ENCODE results near the gene CCDC158.
"Not testable (repeated sequence)": the region's sequence is repeated elsewhere in the genome, so short reads cannot be mapped to it uniquely, and the experiment has no call there.

Gene CCDC158

GRCh38 chr4:76420762-76421581 lies at the start of gene CCDC158:
Gene CCDC158 (minus strand): TSS chr4:76421141. CDS start chr4:76403207, 17,934 bp downstream.
- DNase-seq (ENCODE audit: low spot score): peak; percentile 29

DNA sequence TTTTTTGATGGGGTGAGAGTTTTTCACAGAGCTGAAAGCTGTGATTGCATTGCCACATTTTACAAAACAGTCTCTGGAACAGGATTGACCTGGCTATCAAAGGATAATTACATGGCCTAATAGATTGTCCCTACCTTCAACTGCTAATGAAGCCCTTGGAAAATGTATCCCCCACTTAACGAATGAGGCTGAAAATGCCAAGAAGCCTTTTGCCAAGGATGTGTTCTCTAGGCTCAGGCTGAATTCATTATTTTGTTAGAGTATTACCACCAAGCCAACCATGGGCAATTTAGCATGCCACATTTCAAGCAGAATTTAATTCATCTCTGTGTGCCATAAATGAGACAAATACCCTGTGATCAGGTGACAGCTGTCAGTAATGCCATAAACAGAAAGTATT lies 49.6 kb upstream of the CCDC158 start:
- no peak for DNase-seq (ENCODE audit: low spot score)

DNA sequence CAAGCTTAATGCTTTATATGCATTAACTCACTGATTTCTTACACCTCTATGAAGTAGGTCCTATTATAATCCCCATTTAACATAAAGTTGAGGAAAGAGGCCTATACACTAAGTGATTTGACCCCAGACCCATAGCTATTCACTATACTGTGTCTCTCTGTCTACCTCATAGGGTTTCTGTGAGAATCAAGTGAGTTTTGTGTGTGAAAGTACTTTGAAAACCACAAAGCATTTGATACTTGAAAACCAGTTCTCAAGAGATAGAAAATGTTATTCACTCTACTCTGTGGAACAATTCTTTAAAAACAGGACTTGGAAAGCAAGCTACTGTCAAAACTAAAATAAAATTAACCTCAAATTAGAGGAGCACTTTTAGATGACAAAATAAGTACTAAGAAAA lies 49.1 kb upstream of the CCDC158 start:
- DNase-seq (ENCODE audit: low spot score): no peak

- DNase-seq (ENCODE audit: low spot score): no peak
These were observed 42.6 kb upstream of the CCDC158 start for GRCh38 chr4:76463568-76463967.

- DNase-seq (ENCODE audit: low spot score): no peak
These were observed 38.4 kb upstream of the CCDC158 start for GRCh38 chr4:76459291-76459723.

DNA sequence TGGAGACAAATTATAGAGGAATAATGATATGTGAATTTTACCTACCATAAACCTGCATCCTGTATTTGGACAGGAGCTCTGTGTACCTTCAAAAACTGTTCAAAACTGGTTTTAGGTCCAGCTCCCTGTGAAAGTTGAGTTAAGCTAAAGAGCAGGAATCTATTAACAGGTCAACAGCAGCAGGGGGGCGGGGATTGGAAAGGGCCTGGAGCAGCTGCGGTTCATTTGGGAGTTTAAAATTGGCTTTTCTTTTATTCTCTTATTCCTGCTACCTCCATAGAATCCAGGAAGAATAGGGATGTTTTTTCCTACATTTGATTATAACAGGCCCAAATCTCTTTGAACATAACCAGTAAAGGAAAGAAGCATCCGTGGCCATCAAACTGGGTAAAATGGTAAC lies 37.9 kb upstream of the CCDC158 start:
- no peak for DNase-seq (ENCODE audit: low spot score)

DNA sequence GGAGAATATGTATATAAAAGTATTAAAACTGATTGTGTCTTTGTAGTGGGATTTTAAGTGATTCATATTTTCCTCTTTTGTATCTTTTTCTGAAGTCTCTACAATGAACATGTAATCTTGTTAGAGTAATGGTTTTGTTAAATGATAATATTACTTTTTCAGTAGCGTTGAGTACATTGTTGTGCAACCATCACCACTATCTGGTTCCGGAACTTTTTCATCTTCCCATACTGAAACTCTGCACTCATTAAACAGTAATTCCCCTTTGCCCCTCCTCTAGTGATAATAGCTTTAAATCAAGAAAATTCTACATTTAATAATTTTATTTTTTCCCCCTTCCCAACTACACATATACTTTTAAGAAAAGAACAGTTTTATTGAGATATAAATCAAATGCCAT lies 37.4 kb upstream of the CCDC158 start:
- DNase-seq (ENCODE audit: low spot score): no peak

DNA sequence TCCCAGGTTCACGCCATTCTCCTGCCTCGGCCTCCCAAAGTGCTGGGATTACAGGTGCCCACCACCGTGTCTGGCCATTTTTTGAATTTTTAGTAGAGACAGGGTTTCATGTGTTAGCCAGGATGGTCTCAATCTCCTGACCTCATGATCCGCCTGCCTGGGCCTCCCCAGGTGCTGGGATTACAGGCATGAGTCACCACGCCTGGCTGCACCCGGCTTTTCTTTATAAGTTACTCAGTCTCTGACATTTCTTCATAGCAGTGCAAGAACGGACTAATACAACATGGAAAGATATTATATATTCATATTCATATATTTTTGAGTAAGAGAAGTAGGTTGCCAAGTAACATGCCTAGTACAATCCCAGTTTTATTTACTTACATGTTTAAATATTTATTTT lies 36.9 kb upstream of the CCDC158 start:
- DNase-seq (ENCODE audit: low spot score): no peak

DNA sequence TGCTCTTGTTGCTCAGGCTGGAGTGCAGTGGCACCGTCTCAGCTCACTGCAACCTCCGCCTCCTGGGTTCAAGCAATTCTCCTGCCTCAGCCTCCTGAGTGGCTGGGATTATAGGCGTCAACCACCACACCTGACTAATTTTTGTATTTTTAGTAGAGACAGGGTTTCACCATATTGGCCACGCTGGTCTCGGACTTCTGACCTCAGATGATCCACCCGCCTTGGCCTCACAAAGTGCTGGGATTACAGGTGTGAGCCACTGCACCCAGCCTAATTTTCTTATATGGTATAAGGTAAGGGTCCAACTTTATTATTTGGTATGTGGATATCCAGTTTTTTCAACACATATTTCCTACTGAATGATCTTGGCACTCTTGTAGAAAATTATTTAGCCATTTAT lies 33.1 kb upstream of the CCDC158 start:
- DNase-seq (ENCODE audit: low spot score): not testable (repeated sequence)

GRCh38 chr4:76453232-76453631 lies 32.3 kb upstream of the CCDC158 start:
- DNase-seq (ENCODE audit: low spot score): no peak

DNA sequence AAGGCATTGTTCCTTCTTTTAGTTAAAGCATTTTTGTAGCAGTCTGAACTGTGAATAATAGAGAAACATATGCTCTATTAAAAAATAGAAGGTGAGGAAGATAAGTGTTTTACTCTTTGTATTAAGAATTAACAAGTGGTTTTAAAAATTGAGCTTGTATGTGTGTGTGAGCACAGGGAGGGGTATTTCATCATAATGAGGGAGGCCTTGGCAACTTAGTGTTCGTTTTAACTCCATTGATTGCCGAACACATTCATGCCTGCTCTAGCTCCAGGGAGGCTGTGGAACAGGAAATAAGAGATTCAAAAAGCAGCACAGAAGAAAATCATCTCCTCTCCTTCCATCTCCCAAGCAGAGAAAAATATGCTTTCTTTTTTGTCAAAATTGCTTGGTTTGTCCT lies 28.9 kb upstream of the CCDC158 start:
- no peak for DNase-seq (ENCODE audit: low spot score)

- DNase-seq (ENCODE audit: low spot score): no peak
These were observed 28.4 kb upstream of the CCDC158 start for GRCh38 chr4:76449362-76449767.

DNA sequence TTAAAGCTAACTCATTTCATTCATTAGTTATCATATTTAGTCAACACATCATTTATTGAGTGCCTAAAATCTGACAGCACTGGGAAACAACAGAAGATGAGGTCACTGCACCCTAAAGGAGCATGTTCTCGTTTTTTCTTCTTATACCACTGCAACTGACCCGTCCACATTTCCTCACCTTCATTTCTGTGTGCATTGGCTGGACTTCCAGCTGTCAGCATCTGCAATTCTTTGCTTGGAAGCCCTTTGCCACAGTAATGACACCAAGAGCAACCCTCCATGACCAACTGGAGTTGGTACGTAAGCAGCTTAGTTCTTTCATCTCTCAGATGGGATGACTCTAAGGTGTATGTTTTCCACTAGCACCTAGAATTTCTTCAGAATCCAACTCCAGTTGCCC lies 27.3 kb upstream of the CCDC158 start:
- DNase-seq (ENCODE audit: low spot score): no peak

- DNase-seq (ENCODE audit: low spot score): no peak
These were observed 26.5 kb upstream of the CCDC158 start for GRCh38 chr4:76447393-76447851.

DNA sequence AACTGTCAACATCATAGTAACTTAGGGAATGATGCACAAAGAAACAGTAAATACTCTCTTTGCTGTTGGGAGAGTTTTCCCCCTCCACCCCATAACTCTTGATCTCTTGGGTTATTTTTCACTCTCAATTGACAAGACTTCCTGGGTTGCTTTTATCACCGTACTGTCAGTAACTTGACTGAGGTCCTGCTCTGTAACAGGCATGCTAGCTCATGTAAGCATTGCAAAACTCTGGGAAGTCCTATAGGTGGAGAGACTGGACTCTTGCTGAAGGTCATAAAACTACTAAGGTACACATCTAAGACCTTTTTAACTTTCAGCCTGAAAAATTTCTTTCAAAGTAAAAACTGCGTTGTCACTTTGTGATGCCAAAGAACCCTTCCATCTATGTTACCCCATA lies 25.0 kb upstream of the CCDC158 start:
- no peak for DNase-seq (ENCODE audit: low spot score)

DNA sequence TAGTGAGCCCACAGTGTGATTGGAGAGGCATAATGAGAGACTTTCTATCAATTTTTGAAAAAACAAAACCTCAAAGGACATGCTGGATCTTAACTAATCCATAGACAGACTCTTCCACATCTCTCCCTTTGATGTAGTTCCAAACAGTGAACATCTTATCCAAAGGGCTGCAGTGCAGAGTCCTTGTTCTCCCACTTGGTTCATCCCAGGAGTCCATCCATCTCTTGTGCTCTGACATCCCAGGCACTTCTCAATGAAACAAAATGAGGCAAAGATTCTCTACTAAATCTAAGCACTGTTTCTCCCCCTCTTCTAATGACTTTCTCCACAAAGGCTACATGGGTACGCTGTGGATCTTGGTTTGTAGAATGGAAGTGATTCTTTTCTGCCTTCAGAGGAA lies 22.4 kb upstream of the CCDC158 start:
- no peak for DNase-seq (ENCODE audit: low spot score)

DNA sequence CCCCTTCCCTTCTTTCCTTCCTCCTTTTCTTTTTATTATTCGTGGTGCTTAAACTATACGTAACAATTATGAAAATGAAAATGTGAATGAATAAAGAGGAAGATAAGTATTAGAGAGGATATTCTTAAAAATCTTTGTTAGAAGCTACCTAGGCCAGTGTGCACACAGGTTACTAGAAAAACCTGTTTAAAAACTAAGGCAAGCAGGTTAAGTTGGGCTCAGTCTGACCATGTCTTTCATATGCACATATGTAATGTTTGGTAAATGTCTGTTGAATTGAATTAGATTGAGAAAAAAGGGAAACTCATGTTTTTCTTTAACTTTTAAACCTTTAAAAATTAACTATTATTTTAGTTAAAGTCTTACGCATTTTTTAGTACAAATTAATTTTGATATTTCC lies 21.9 kb upstream of the CCDC158 start:
- no peak for DNase-seq (ENCODE audit: low spot score)

DNA sequence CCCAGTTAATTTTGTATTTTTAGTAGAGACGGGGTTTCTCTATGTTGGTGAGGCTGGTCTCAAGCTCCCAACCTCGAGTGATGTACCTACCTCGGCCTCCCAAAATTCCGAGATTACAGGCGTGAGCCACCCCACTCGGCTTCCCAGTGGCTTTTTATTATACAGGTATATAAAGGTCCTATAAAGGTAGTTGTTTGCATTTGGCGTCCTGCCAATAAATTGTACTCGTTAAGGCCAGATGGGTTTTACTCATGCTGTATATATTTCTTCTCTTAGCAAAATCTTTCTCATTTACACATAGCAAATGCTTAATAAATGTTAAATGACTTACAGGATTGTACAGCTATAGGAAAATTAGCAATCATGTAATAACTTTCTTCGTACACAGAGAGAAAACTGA lies 20.9 kb upstream of the CCDC158 start:
- DNase-seq (ENCODE audit: low spot score): no peak

DNA sequence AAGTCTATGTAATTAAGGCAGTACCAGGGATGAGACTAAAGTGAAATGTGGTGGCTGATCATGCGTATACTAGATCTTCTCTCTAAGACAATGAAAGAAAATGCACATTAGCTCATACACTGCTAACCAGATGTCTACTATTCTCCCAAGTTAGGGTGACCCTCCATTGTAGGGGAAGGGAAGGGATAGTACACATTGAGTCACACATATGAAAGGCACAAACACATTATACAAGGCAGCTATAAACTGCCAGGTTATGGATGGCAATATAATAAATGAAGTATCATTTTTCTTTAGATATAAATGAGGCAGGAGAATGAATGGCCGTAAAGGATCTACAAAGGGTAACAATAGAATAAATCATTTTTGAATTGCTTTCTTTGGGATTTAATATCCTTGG lies 18.6 kb upstream of the CCDC158 start:
- no peak for DNase-seq (ENCODE audit: low spot score)

- no peak for DNase-seq (ENCODE audit: low spot score)
These were observed 14.8 kb upstream of the CCDC158 start for GRCh38 chr4:76435528-76436319.

- DNase-seq (ENCODE audit: low spot score): no peak
These were observed 14.1 kb upstream of the CCDC158 start, which contains the start of gene SHROOM3 for GRCh38 chr4:76434901-76435527. Gene SHROOM3 (plus strand): TSS chr4:76435229. CDS start chr4:76436053, 824 bp downstream.

GRCh38 chr4:76430519-76431388 lies 9.8 kb upstream of the CCDC158 start:
- peak; percentile 34 for DNase-seq (ENCODE audit: low spot score)
